GM12892 (cell line): ENCODE results near the gene SFT2D3.

Source experiments
- POLR2A ChIP-seq: IDR thresholded peaks from 2 replicates; pipeline ENCODE4 v1.6.1; 2011; ENCODE audit warnings: low read depth, low read length, control low read depth
- POLR2AphosphoS5 ChIP-seq: IDR thresholded peaks from 2 replicates; pipeline ENCODE4 v1.6.1; 2011; ENCODE audit warnings: low read depth, low read length, control low read depth
- TAF1 ChIP-seq: IDR thresholded peaks from 2 replicates; pipeline ENCODE4 v1.6.1; 2011; ENCODE audit warnings: low read depth, mild to moderate bottlenecking, control low read depth, low read length, borderline replicate concordance

DNA sequence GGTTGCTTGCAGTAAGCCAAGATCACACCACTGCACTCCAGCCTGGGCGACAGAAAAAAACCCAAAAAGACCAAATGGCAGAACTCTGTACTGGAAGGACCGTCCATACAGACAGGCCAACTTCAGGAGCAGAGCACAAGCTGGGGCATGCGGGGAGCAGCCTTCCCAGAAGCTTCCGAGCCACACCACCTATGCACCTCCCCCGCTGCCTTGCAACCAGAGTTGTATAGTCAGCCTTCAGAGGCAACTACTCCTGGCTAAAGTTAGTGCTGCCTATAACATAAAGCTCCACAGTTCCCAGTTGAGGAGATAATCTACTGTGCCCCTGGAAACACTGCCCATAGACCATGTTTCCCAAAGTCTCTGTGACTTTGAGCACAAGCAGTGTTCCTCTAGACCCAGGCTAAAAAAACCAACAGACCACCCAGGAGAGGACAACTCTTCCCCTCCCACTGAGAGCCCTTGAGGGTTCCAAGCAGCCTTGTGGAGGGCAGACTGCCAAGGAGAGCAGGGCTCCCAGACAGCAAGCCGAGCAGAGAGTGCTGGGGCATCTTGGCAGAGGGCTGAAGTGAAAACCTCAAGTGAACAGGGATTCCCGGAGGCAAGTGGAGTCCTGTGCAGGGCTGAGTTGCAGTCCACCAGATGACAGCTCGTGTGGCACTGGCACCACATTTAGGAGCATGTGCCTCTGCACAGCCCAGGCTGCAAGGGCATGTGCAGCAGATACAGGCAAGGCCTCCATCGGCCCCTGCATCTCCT is 6.8 kb downstream of the SFT2D3 start:
- no peak for TF ChIP-seq POLR2A
- TF ChIP-seq POLR2AphosphoS5, result no peak
- no peak for TF ChIP-seq TAF1
